Measurements from ENCODE around the gene AKAP13. TPM values are rescaled to one million over a fixed set of nuclear protein-coding genes. Genes with fewer than 3 reads are reported as not detected.

AKAP13 gene
- total and polyA plus RNA-seq, 2 of the 8 experiments (the other 6 are each of a cell fraction or from before 2014, with no cell fraction given), result 14.0 to 46.2 TPM

DNA sequence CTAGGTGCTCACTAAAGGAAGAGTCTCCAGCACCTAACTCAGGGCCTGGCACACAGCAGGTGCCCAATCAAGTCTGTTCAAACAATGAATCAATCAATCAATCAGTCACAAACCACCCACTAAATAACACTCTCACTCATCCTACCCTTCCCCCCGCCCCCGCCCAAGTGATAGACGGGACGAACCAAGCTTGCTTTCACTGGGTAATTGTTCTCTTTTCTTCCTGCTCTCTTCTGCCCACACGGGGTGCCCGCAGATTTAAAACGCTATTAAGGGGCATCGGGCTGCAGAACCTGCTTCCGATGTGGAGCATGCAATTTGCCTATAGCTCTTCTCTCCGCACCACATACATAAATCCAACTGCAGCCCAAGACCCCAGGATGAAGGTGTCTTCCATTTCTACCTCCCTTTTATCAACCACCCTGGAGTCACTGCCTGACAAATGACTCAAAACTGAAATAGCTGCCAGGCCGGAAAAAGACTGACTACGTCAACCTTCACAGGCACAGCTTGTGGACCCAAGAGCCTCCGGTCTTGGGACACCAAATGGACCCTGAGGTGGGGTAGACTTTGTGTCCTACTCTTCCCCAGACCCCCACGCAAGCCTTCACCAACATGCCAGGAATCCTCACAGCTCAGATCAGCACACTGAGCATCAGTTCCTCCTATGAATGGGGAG is 412.6 kb downstream of the AKAP13 start (continued):
- no peak for TF ChIP-seq CBX8 (IDR thresholded peaks at IDR 0.05; ENCODE audit: borderline replicate concordance, low read depth, low read length)
- TF ChIP-seq GTF2F1 (IDR thresholded peaks at IDR 0.05; ENCODE audit: borderline replicate concordance, low read depth, low read length), result no peak
- no peak for TF ChIP-seq MAFK (IDR thresholded peaks at IDR 0.05; ENCODE audit: low read depth, low read length)
- no peak for TF ChIP-seq HDAC2 (IDR thresholded peaks at IDR 0.05; ENCODE audit: borderline replicate concordance in 1 of 2, low read depth in 2 of 2, low read length in 2 of 2)
- no peak for TF ChIP-seq POU5F1 (IDR thresholded peaks at IDR 0.05; ENCODE audit: low read depth, low read length)
- TF ChIP-seq TAF7 (optimal IDR thresholded peaks at IDR 0.05; ENCODE audit: borderline replicate concordance, low read depth, low read length), result no peak
- TF ChIP-seq KDM1A (IDR thresholded peaks at IDR 0.05; ENCODE audit: borderline replicate concordance, low read length), result no peak
- TF ChIP-seq SRF (IDR thresholded peaks at IDR 0.05; ENCODE audit: low read depth, low read length), result no peak
- no peak for TF ChIP-seq EGR1 (IDR thresholded peaks at IDR 0.05; ENCODE audit: borderline replicate concordance, low read depth, low read length)

All from H1 (cell line).